Osteoblast (primary cell): ENCODE data around the gene ARHGAP4. TPM values are rescaled to one million over a fixed set of nuclear protein-coding genes. Genes with fewer than 3 reads are reported as not detected.
A peak's percentile ranks its signal among the peaks of the same experiment; 100 is the strongest.

Experiments
- DNase-seq: peaks from one replicate; pipeline ENCODE4 v3.0.0; 2011; ENCODE audit warnings: low spot score, mixed read lengths; ENCODE audit not compliant: insufficient read length; ENCODE audit errors: missing footprints
- H2AFZ ChIP-seq: 2 replicates; pipeline ENCODE4 v1.6.0; 2011; ENCODE audit warnings: mild to moderate bottlenecking, low read length
- H3K27ac ChIP-seq: 2 replicates; pipeline ENCODE4 v1.5.1; 2011; ENCODE audit warnings: mild to moderate bottlenecking, low read depth, low read length, moderate library complexity
- H3K27me3 ChIP-seq: 2 replicates; pipeline ENCODE4 v1.6.0; 2012; ENCODE audit warnings: mild to moderate bottlenecking, control low read depth, inconsistent platforms, low read length, moderate library complexity; ENCODE audit not compliant: insufficient read depth
- H3K36me3 ChIP-seq: 2 replicates; pipeline ENCODE4 v1.5.1; 2011; ENCODE audit warnings: mild to moderate bottlenecking, low read length, control low read depth, moderate library complexity; ENCODE audit not compliant: insufficient read depth
- H3K4me1 ChIP-seq: 2 replicates; pipeline ENCODE4 v1.5.1; 2011; ENCODE audit warnings: mild to moderate bottlenecking, low read length, control low read depth, moderate library complexity; ENCODE audit not compliant: insufficient read depth
- H3K4me2 ChIP-seq: 2 replicates; pipeline ENCODE4 v1.6.0; 2011; ENCODE audit warnings: mild to moderate bottlenecking, low read length; ENCODE audit not compliant: insufficient read depth
- H3K4me3 ChIP-seq: fragments of 200-600 bp; sonication (generic); 3 replicates; pipeline ENCODE4 v1.5.1; 2012; ENCODE audit warnings: mild to moderate bottlenecking, low read length, inconsistent platforms; ENCODE audit not compliant: insufficient read depth
- H3K79me2 ChIP-seq: 2 replicates; pipeline ENCODE4 v1.6.0; 2012; ENCODE audit warnings: mild to moderate bottlenecking, low read length, control low read depth, inconsistent platforms; ENCODE audit not compliant: insufficient read depth
- H3K9me3 ChIP-seq: 2 replicates; pipeline ENCODE4 v1.5.1; 2011; ENCODE audit warnings: low read depth, low read length, control low read depth
- H4K20me1 ChIP-seq: 2 replicates; pipeline ENCODE4 v1.6.0; 2012; ENCODE audit warnings: mild to moderate bottlenecking, low read length, control low read depth; ENCODE audit not compliant: insufficient read depth
- CTCF ChIP-seq: IDR thresholded peaks from 2 replicates; pipeline ENCODE4 v1.5.1; 2011; ENCODE audit warnings: mild to moderate bottlenecking, low read depth, low read length, moderate library complexity; ENCODE audit errors: extremely low read depth
- total RNA-seq: library from RNA; depleted of rRNA; stranded (reverse); fragments of >200 nt; gene quantifications from 2 replicates; pipeline ENCODE4 v1.2.3, GENCODE V29; 2012

Gene ARHGAP4
- total RNA-seq, 1 donor, result 1.4 TPM

GRCh38 chrX:153919281-153919680 is 6.8 kb downstream of the ARHGAP4 start:
- DNase-seq, result peak; percentile 84
- H3K4me3 ChIP-seq, result no peak overlapping the region
- H3K4me2 ChIP-seq, result no peak overlapping the region
- H3K27ac ChIP-seq, result no peak overlapping the region
- TF ChIP-seq CTCF, result no peak
- no peak overlapping the region for H2AFZ ChIP-seq
- no peaks in the 10 kb centered on the region for H4K20me1 ChIP-seq
- no peaks in the 10 kb centered on the region for H3K9me3 ChIP-seq
- H3K36me3 ChIP-seq, result no peaks in the 10 kb centered on the region
- no peaks in the 10 kb centered on the region for H3K79me2 ChIP-seq
- peaks cover 5% of the 10 kb centered on the region for H3K27me3 ChIP-seq
- no peaks in the 10 kb centered on the region for H3K4me1 ChIP-seq

- DNase-seq, result peak; percentile 42
- no peak for TF ChIP-seq CTCF
Measured at GRCh38 chrX:153917869-153918268, 8.2 kb downstream of the ARHGAP4 start.

GRCh38 chrX:153913701-153914100 is 12.4 kb downstream of the ARHGAP4 start:
- H2AFZ ChIP-seq, result no peak overlapping the region
- H3K27me3 ChIP-seq, result no peaks in the 10 kb centered on the region
- peak; percentile 50 for DNase-seq
- TF ChIP-seq CTCF, result no peak
- H3K79me2 ChIP-seq, result no peaks in the 10 kb centered on the region
- H3K4me2 ChIP-seq, result no peak overlapping the region
- no peaks in the 10 kb centered on the region for H3K9me3 ChIP-seq
- H3K27ac ChIP-seq, result no peak overlapping the region
- no peaks in the 10 kb centered on the region for H3K36me3 ChIP-seq
- H3K4me3 ChIP-seq, result no peak overlapping the region
- no peaks in the 10 kb centered on the region for H4K20me1 ChIP-seq
- H3K4me1 ChIP-seq, result no peaks in the 10 kb centered on the region

More at GRCh38 chrX:153917869-153918268, 8.2 kb downstream of the ARHGAP4 start:
- Histone ChIP-seq H3K9me3 (no peaks in the 10 kb centered on the region), H4K20me1 (no peaks in the 10 kb centered on the region), H3K27me3 (peaks cover 5% of the 10 kb centered on the region), H3K4me2 (no peak overlapping the region), H2AFZ (no peak overlapping the region), H3K4me3 (no peak overlapping the region), H3K36me3 (no peaks in the 10 kb centered on the region), H3K4me1 (no peaks in the 10 kb centered on the region), H3K79me2 (no peaks in the 10 kb centered on the region), H3K27ac (no peak overlapping the region)

GRCh38 chrX:153913211-153913610 is 12.9 kb downstream of the ARHGAP4 start:
- H3K4me1 ChIP-seq, result no peaks in the 10 kb centered on the region
- DNase-seq, result peak; percentile 55
- H3K79me2 ChIP-seq, result no peaks in the 10 kb centered on the region
- H4K20me1 ChIP-seq, result no peaks in the 10 kb centered on the region
- no peaks in the 10 kb centered on the region for H3K36me3 ChIP-seq
- no peaks in the 10 kb centered on the region for H3K27me3 ChIP-seq
- no peaks in the 10 kb centered on the region for H3K9me3 ChIP-seq
- H3K27ac ChIP-seq, result no peak overlapping the region
- no peak for TF ChIP-seq CTCF
- no peak overlapping the region for H3K4me3 ChIP-seq
- no peak overlapping the region for H2AFZ ChIP-seq
- H3K4me2 ChIP-seq, result no peak overlapping the region
